ENCODE measurements around the gene TRRAP. TPM values are rescaled to one million over a fixed set of nuclear protein-coding genes. Genes with fewer than 3 reads are reported as not detected.

The TRRAP gene
- polyA plus RNA-seq, 2 donors, result 5.8 to 7.6 TPM

- peaks cover 25 to 54% of the 10 kb centered on the region in 2 donors for H3K36me3 ChIP-seq (ENCODE audit: control insufficient read depth in 2 of 2, insufficient read depth in 2 of 2, low read length in 1 of 2)
- H3K9me3 ChIP-seq (ENCODE audit: control insufficient read depth in 2 of 2, insufficient read depth in 1 of 2, low read depth in 1 of 2, low read length in 1 of 2), result no peaks in the 10 kb centered on the region
- no peaks in the 10 kb centered on the region for H3K27me3 ChIP-seq (ENCODE audit: control insufficient read depth in 1 of 2, insufficient read depth in 2 of 2, low read length in 2 of 2)
- no peak overlapping the region for H3K27ac ChIP-seq (ENCODE audit: low read depth in 2 of 2, low read length in 1 of 2)
- no peaks in the 10 kb centered on the region for H3K4me1 ChIP-seq (ENCODE audit: control insufficient read depth in 2 of 2, insufficient read depth in 2 of 2, low read length in 1 of 2)
- no peak overlapping the region for H3K4me3 ChIP-seq (ENCODE audit: low read depth in 1 of 2, low read length in 2 of 2)
Observed at GRCh38 chr7:98985945-98986344, 107.6 kb downstream of the TRRAP start.

GRCh38 chr7:98988641-98989040 is 110.3 kb downstream of the TRRAP start:
- no peaks in the 10 kb centered on the region for H3K4me1 ChIP-seq (ENCODE audit: control insufficient read depth in 2 of 2, insufficient read depth in 2 of 2, low read length in 1 of 2)
- no peak overlapping the region for H3K27ac ChIP-seq (ENCODE audit: low read depth in 2 of 2, low read length in 1 of 2)
- no peaks in the 10 kb centered on the region for H3K9me3 ChIP-seq (ENCODE audit: control insufficient read depth in 2 of 2, insufficient read depth in 1 of 2, low read depth in 1 of 2, low read length in 1 of 2)
- WGBS, 2 donors, result 94% methylated on average over 15 of the region's 15 CpGs
- H3K27me3 ChIP-seq (ENCODE audit: control insufficient read depth in 1 of 2, insufficient read depth in 2 of 2, low read length in 2 of 2), result no peaks in the 10 kb centered on the region
- no peak overlapping the region for H3K4me3 ChIP-seq (ENCODE audit: low read depth in 1 of 2, low read length in 2 of 2)
- H3K36me3 ChIP-seq (ENCODE audit: control insufficient read depth in 2 of 2, insufficient read depth in 2 of 2, low read length in 1 of 2), result peaks cover 33 to 49% of the 10 kb centered on the region in 2 donors

- Histone ChIP-seq H3K27me3 (ENCODE audit: control insufficient read depth in 1 of 2, insufficient read depth in 2 of 2, low read length in 2 of 2) (no peaks in the 10 kb centered on the region), H3K36me3 (ENCODE audit: control insufficient read depth in 2 of 2, insufficient read depth in 2 of 2, low read length in 1 of 2) (peaks cover 40 to 57% of the 10 kb centered on the region in 2 donors), H3K4me3 (ENCODE audit: low read depth in 1 of 2, low read length in 2 of 2) (no peak overlapping the region), H3K9me3 (ENCODE audit: control insufficient read depth in 2 of 2, insufficient read depth in 1 of 2, low read depth in 1 of 2, low read length in 1 of 2) (no peaks in the 10 kb centered on the region), H3K27ac (ENCODE audit: low read depth in 2 of 2, low read length in 1 of 2) (no peak overlapping the region), H3K4me1 (ENCODE audit: control insufficient read depth in 2 of 2, insufficient read depth in 2 of 2, low read length in 1 of 2) (no peaks in the 10 kb centered on the region)
- WGBS, 2 donors, result 95 to 96% methylated on average over 6 of the region's 6 CpGs
Observed at GRCh38 chr7:98990356-98990755, 112.0 kb downstream of the TRRAP start.

- H3K27me3 ChIP-seq (ENCODE audit: control insufficient read depth in 1 of 2, insufficient read depth in 2 of 2, low read length in 2 of 2), result no peaks in the 10 kb centered on the region
- H3K4me3 ChIP-seq (ENCODE audit: low read depth in 1 of 2, low read length in 2 of 2), result no peak overlapping the region
- peaks cover 42 to 62% of the 10 kb centered on the region in 2 donors for H3K36me3 ChIP-seq (ENCODE audit: control insufficient read depth in 2 of 2, insufficient read depth in 2 of 2, low read length in 1 of 2)
- 95 to 96% methylated on average over 14 of the region's 14 CpGs for WGBS, 2 donors
- no peaks in the 10 kb centered on the region for H3K9me3 ChIP-seq (ENCODE audit: control insufficient read depth in 2 of 2, insufficient read depth in 1 of 2, low read depth in 1 of 2, low read length in 1 of 2)
- no peaks in the 10 kb centered on the region for H3K4me1 ChIP-seq (ENCODE audit: control insufficient read depth in 2 of 2, insufficient read depth in 2 of 2, low read length in 1 of 2)
- H3K27ac ChIP-seq (ENCODE audit: low read depth in 2 of 2, low read length in 1 of 2), result no peak overlapping the region
Observed at GRCh38 chr7:98991141-98991540, 112.8 kb downstream of the TRRAP start.

- H3K9me3 ChIP-seq (ENCODE audit: control insufficient read depth in 2 of 2, insufficient read depth in 1 of 2, low read depth in 1 of 2, low read length in 1 of 2), result no peaks in the 10 kb centered on the region
- no peaks in the 10 kb centered on the region for H3K27me3 ChIP-seq (ENCODE audit: control insufficient read depth in 1 of 2, insufficient read depth in 2 of 2, low read length in 2 of 2)
- H3K4me3 ChIP-seq (ENCODE audit: low read depth in 1 of 2, low read length in 2 of 2), result no peak overlapping the region
- 94 to 95% methylated on average over 16 of the region's 16 CpGs for WGBS, 2 donors
- H3K27ac ChIP-seq (ENCODE audit: low read depth in 2 of 2, low read length in 1 of 2), result no peak overlapping the region
- H3K36me3 ChIP-seq (ENCODE audit: control insufficient read depth in 2 of 2, insufficient read depth in 2 of 2, low read length in 1 of 2), result peaks cover 42 to 64% of the 10 kb centered on the region in 2 donors
- H3K4me1 ChIP-seq (ENCODE audit: control insufficient read depth in 2 of 2, insufficient read depth in 2 of 2, low read length in 1 of 2), result no peaks in the 10 kb centered on the region
Observed at GRCh38 chr7:98992076-98992475, 113.7 kb downstream of the TRRAP start.

- Histone ChIP-seq H3K4me1 (ENCODE audit: control insufficient read depth in 2 of 2, insufficient read depth in 2 of 2, low read length in 1 of 2) (no peaks in the 10 kb centered on the region), H3K27me3 (ENCODE audit: control insufficient read depth in 1 of 2, insufficient read depth in 2 of 2, low read length in 2 of 2) (no peaks in the 10 kb centered on the region), H3K36me3 (ENCODE audit: control insufficient read depth in 2 of 2, insufficient read depth in 2 of 2, low read length in 1 of 2) (peaks cover 39 to 63% of the 10 kb centered on the region in 2 donors), H3K4me3 (ENCODE audit: low read depth in 1 of 2, low read length in 2 of 2) (no peak overlapping the region), H3K27ac (ENCODE audit: low read depth in 2 of 2, low read length in 1 of 2) (no peak overlapping the region), H3K9me3 (ENCODE audit: control insufficient read depth in 2 of 2, insufficient read depth in 1 of 2, low read depth in 1 of 2, low read length in 1 of 2) (no peaks in the 10 kb centered on the region)
- 92 to 94% methylated on average over 32 of the region's 32 CpGs for WGBS, 2 donors
Observed at GRCh38 chr7:98993024-98993897, 114.9 kb downstream of the TRRAP start.

- H3K9me3 ChIP-seq (ENCODE audit: control insufficient read depth in 2 of 2, insufficient read depth in 1 of 2, low read depth in 1 of 2, low read length in 1 of 2), result no peaks in the 10 kb centered on the region
- H3K4me3 ChIP-seq (ENCODE audit: low read depth in 1 of 2, low read length in 2 of 2), result no peak overlapping the region
- peaks cover 35 to 61% of the 10 kb centered on the region in 2 donors for H3K36me3 ChIP-seq (ENCODE audit: control insufficient read depth in 2 of 2, insufficient read depth in 2 of 2, low read length in 1 of 2)
- H3K4me1 ChIP-seq (ENCODE audit: control insufficient read depth in 2 of 2, insufficient read depth in 2 of 2, low read length in 1 of 2), result no peaks in the 10 kb centered on the region
- no peaks in the 10 kb centered on the region for H3K27me3 ChIP-seq (ENCODE audit: control insufficient read depth in 1 of 2, insufficient read depth in 2 of 2, low read length in 2 of 2)
- H3K27ac ChIP-seq (ENCODE audit: low read depth in 2 of 2, low read length in 1 of 2), result no peak overlapping the region
- 93 to 94% methylated on average over 34 of the region's 34 CpGs for WGBS, 2 donors
Observed at GRCh38 chr7:98994046-98994944, 116.0 kb downstream of the TRRAP start.

GRCh38 chr7:98995111-98995510 is 116.8 kb downstream of the TRRAP start:
- H3K27me3 ChIP-seq (ENCODE audit: control insufficient read depth in 1 of 2, insufficient read depth in 2 of 2, low read length in 2 of 2), result no peaks in the 10 kb centered on the region
- no peak overlapping the region for H3K4me3 ChIP-seq (ENCODE audit: low read depth in 1 of 2, low read length in 2 of 2)
- peaks cover 35 to 59% of the 10 kb centered on the region in 2 donors for H3K36me3 ChIP-seq (ENCODE audit: control insufficient read depth in 2 of 2, insufficient read depth in 2 of 2, low read length in 1 of 2)
- H3K4me1 ChIP-seq (ENCODE audit: control insufficient read depth in 2 of 2, insufficient read depth in 2 of 2, low read length in 1 of 2), result no peaks in the 10 kb centered on the region
- no peak overlapping the region for H3K27ac ChIP-seq (ENCODE audit: low read depth in 2 of 2, low read length in 1 of 2)
- H3K9me3 ChIP-seq (ENCODE audit: control insufficient read depth in 2 of 2, insufficient read depth in 1 of 2, low read depth in 1 of 2, low read length in 1 of 2), result no peaks in the 10 kb centered on the region
- 93 to 95% methylated on average over 13 of the region's 13 CpGs for WGBS, 2 donors

GRCh38 chr7:98995523-98996149 is 117.3 kb downstream of the TRRAP start:
- Histone ChIP-seq H3K27ac (ENCODE audit: low read depth in 2 of 2, low read length in 1 of 2) (no peak overlapping the region), H3K4me1 (ENCODE audit: control insufficient read depth in 2 of 2, insufficient read depth in 2 of 2, low read length in 1 of 2) (no peaks in the 10 kb centered on the region), H3K27me3 (ENCODE audit: control insufficient read depth in 1 of 2, insufficient read depth in 2 of 2, low read length in 2 of 2) (no peaks in the 10 kb centered on the region), H3K9me3 (ENCODE audit: control insufficient read depth in 2 of 2, insufficient read depth in 1 of 2, low read depth in 1 of 2, low read length in 1 of 2) (no peaks in the 10 kb centered on the region), H3K36me3 (ENCODE audit: control insufficient read depth in 2 of 2, insufficient read depth in 2 of 2, low read length in 1 of 2) (peaks cover 38 to 62% of the 10 kb centered on the region in 2 donors), H3K4me3 (ENCODE audit: low read depth in 1 of 2, low read length in 2 of 2) (no peak overlapping the region)
- WGBS, 2 donors, result 97 to 99% methylated on average over 16 of the region's 16 CpGs
